OCI-LY1 (cell line): ENCODE data around the gene SP140.

ENCODE experiments used
- CTCF ChIP-seq: fragments of 200-600 bp; sonication (generic), shearing (Covaris generic); IDR thresholded peaks from 2 replicates; pipeline ENCODE4 v1.5.1; 2017; ENCODE audit warnings: mild to moderate bottlenecking, antibody characterized with exemption, low read length, moderate library complexity, mixed read lengths
- EZH2 ChIP-seq: fragments of 200-600 bp; sonication (generic), shearing (Covaris generic); IDR thresholded peaks from 2 replicates; pipeline ENCODE4 v1.8.0; 2017; ENCODE audit warnings: borderline replicate concordance, mixed run types, mild to moderate bottlenecking, antibody characterized with exemption, low read length, moderate library complexity, mixed read lengths

- TF ChIP-seq CTCF (no peak), EZH2 (no peak)
These were observed 5.9 kb upstream of the SP140 start, which contains the start of gene SP110 for GRCh38 chr2:230219419-230220331.
